Mesothelial cell of epicardium (in vitro differentiated cells): Measurements from ENCODE around the gene TSHZ2. TPM values are rescaled to one million over a fixed set of nuclear protein-coding genes. Genes with fewer than 3 reads are reported as not detected.
"Not testable (repeated sequence)": the region's sequence is repeated elsewhere in the genome, so short reads cannot be mapped to it uniquely, and the experiment has no call there.

Source experiments
- DNase-seq, 2 experiments: peaks; one replicate each; pipeline ENCODE4 v3.0.0; 2021; ENCODE audit warnings: low spot score in 2 of 2; ENCODE audit not compliant: unreplicated experiment in 2 of 2
- H3K27ac Mint-ChIP-seq: 2 replicates; pipeline ENCODE4 v1.8.0; 2021; ENCODE audit warnings: mixed read lengths
- H3K27me3 Mint-ChIP-seq: 2 replicates; pipeline ENCODE4 v1.8.0; 2021; ENCODE audit warnings: low read depth, mixed read lengths
- H3K36me3 Mint-ChIP-seq: 2 replicates; pipeline ENCODE4 v1.8.0; 2021; ENCODE audit warnings: mixed read lengths
- H3K4me1 Mint-ChIP-seq: 2 replicates; pipeline ENCODE4 v1.8.0; 2021; ENCODE audit warnings: mixed read lengths
- H3K4me3 Mint-ChIP-seq: 2 replicates; pipeline ENCODE4 v1.8.0; 2021; ENCODE audit warnings: mild to moderate bottlenecking, moderate library complexity, mixed read lengths
- H3K9me3 Mint-ChIP-seq: 2 replicates; pipeline ENCODE4 v1.8.0; 2021; ENCODE audit warnings: mixed read lengths
- total RNA-seq: library from RNA; stranded (reverse); gene quantifications from 3 replicates; pipeline ENCODE4 v1.2.1, GENCODE V29; 2021
- TF ChIP-seq, protein P1 (sequence below): fragments of 200-600 bp; sonication (generic); IDR thresholded peaks from one replicate; pipeline ENCODE4 v1.5.0; 2021; ENCODE audit warnings: antibody characterized with exemption; ENCODE audit not compliant: unreplicated experiment

Gene TSHZ2
- total RNA-seq, 1 donor from 2014 or later, result 28.8 TPM

DNA sequence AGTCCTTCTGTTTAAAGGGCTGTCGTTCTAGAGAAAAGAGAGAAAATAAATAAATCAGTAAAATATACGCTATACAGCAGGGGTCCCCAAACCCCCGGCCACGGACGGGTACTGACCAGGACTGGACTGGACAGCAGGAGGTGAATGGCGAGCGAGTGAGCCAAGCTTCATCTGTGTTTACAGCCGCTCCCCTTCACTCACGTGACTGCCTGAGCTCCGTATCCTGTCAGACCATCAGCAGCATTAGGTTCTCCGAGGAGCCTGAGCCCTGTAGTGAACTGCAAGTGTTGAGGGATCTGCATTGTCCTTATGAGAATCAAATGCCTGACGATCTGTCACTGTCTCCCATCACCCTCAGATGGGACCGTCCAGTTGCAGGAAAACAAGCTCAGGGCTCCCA lies 545.0 kb downstream of the TSHZ2 start:
- DNase-seq, result no peak
- Mint-ChIP-seq H3K27me3 (no peaks in the 10 kb centered on the region), H3K9me3 (no peaks in the 10 kb centered on the region), H3K4me1 (no peaks in the 10 kb centered on the region), H3K27ac (no peak overlapping the region), H3K4me3 (no peak overlapping the region), H3K36me3 (no peaks in the 10 kb centered on the region)
- TF ChIP-seq, protein P1, sequence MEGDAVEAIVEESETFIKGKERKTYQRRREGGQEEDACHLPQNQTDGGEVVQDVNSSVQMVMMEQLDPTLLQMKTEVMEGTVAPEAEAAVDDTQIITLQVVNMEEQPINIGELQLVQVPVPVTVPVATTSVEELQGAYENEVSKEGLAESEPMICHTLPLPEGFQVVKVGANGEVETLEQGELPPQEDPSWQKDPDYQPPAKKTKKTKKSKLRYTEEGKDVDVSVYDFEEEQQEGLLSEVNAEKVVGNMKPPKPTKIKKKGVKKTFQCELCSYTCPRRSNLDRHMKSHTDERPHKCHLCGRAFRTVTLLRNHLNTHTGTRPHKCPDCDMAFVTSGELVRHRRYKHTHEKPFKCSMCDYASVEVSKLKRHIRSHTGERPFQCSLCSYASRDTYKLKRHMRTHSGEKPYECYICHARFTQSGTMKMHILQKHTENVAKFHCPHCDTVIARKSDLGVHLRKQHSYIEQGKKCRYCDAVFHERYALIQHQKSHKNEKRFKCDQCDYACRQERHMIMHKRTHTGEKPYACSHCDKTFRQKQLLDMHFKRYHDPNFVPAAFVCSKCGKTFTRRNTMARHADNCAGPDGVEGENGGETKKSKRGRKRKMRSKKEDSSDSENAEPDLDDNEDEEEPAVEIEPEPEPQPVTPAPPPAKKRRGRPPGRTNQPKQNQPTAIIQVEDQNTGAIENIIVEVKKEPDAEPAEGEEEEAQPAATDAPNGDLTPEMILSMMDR, result no peak

DNA sequence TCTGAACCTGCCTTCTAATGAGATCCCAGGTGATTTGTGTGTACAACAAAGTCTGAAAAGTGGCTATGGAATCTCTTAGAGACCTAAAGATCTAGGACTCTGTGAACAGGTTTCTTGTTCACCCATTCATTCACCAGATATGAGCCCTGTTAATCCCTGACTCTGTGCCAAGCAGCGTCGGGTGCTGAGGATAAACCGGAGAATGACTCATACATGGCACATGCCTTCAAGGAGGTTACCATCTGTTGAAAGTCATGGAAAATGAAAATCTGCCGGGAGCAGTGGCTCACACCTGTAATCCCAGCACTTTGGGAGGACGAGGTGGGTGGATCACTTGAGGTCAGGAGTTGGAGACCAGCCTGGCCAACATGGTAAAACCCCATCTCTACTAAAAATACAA lies 549.3 kb downstream of the TSHZ2 start:
- H3K36me3 Mint-ChIP-seq, H3K27ac Mint-ChIP-seq, H3K4me1 Mint-ChIP-seq, DNase-seq, H3K4me3 Mint-ChIP-seq, H3K9me3 Mint-ChIP-seq, H3K27me3 Mint-ChIP-seq: not testable (repeated sequence)

DNA sequence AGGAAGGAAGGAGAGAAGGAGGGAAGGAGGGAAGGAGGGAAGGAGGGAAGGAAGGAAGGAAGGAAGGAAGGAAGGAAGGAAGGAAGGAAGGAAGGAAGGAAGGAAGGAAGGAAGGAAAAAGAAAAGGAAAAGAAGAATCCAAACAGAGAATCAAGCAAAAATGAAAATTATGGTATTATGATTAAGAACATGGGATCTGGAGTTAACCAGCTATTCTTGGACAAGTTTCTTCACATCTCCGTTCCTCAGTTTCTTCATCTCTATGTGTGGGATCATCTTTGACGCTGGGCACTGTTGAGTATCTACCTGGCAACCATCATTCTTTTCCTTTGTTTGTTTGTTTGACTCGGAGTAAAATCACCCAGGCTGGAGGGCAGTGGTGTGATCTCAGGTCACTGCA lies 549.9 kb downstream of the TSHZ2 start:
- no peak overlapping the region for H3K4me3 Mint-ChIP-seq
- peaks cover 6% of the 10 kb centered on the region for H3K4me1 Mint-ChIP-seq
- no peaks in the 10 kb centered on the region for H3K9me3 Mint-ChIP-seq
- H3K36me3 Mint-ChIP-seq, result no peaks in the 10 kb centered on the region
- H3K27me3 Mint-ChIP-seq, result no peaks in the 10 kb centered on the region
- TF ChIP-seq, protein P1, result no peak
- no peak for DNase-seq
- H3K27ac Mint-ChIP-seq, result no peak overlapping the region

- Mint-ChIP-seq H3K9me3 (no peaks in the 10 kb centered on the region), H3K36me3 (no peaks in the 10 kb centered on the region), H3K4me3 (no peak overlapping the region), H3K27ac (no peak overlapping the region), H3K4me1 (peaks cover 6% of the 10 kb centered on the region), H3K27me3 (no peaks in the 10 kb centered on the region)
- DNase-seq, result no peak
- TF ChIP-seq, protein P1, result no peak
Observed at GRCh38 chr20:53522696-53523095, 550.5 kb downstream of the TSHZ2 start.

DNA sequence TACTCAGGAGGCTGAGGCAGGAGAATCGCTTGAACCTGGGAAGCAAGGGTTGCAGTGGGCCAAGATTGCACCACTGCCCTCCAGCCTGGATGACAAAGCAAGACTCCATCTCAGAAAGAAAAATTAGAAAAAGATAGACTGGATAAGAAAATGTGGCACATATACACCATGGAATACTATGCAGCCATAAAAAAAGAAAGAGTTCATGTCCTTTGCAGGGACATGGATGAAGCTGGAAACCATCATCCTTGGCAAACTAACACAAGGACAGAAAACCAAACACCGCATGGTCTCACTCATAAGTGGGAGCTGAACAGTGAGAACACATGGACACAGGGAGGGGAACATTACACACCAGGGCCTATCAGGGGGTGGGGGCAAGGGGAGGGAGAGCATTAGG lies 551.5 kb downstream of the TSHZ2 start:
- not testable (repeated sequence) for H3K9me3 Mint-ChIP-seq, H3K27ac Mint-ChIP-seq, H3K27me3 Mint-ChIP-seq, H3K4me3 Mint-ChIP-seq, DNase-seq, H3K36me3 Mint-ChIP-seq, H3K4me1 Mint-ChIP-seq

- TF ChIP-seq, protein P1, result no peak
- no peaks in the 10 kb centered on the region for H3K9me3 Mint-ChIP-seq
- peak overlapping the region; percentile 23 for H3K27ac Mint-ChIP-seq
- no peaks in the 10 kb centered on the region for H3K27me3 Mint-ChIP-seq
- DNase-seq, result no peak
- H3K4me1 Mint-ChIP-seq, result peaks cover 6% of the 10 kb centered on the region
- H3K4me3 Mint-ChIP-seq, result no peak overlapping the region
- no peaks in the 10 kb centered on the region for H3K36me3 Mint-ChIP-seq
Observed at GRCh38 chr20:53524589-53525312, 552.6 kb downstream of the TSHZ2 start.

DNA sequence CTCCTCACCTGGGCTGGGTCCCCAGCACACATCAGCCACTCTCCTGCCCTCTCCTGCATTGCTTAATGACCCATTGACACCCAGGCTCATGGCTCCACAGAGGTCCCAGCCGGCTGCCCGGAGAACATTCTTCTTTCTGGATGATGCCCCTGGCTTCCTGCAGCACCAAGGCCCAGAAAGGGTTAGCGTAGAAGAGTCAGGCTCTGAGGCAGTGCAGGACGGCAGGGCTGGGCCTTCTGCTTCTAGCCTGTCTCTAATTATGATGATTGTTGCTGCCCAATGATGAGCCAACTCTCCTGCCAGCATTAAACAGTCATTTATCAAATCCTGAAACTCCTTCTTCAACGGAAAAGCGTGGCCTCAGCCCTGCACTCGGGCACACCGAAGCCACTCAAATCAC lies 555.0 kb downstream of the TSHZ2 start:
- no peak for DNase-seq
- H3K27ac Mint-ChIP-seq, result no peak overlapping the region
- H3K4me1 Mint-ChIP-seq, result peaks cover 6% of the 10 kb centered on the region
- no peaks in the 10 kb centered on the region for H3K36me3 Mint-ChIP-seq
- no peaks in the 10 kb centered on the region for H3K9me3 Mint-ChIP-seq
- H3K4me3 Mint-ChIP-seq, result no peak overlapping the region
- TF ChIP-seq, protein P1, result no peak
- H3K27me3 Mint-ChIP-seq, result no peaks in the 10 kb centered on the region
